GM12878 (cell line): ENCODE data around the gene CTSW. TPM values are rescaled to one million over a fixed set of nuclear protein-coding genes. Genes with fewer than 3 reads are reported as not detected.

ENCODE experiments used
- polyA plus RNA-seq, 11 experiments: library from polyadenylated mRNA; depleted of rRNA in 4 of 11; unstranded in 6 of 11; stranded (reverse) in 5 of 11; fragments of >200 nt; fragmentation: Nextera tagmentation in 4 of 11; fragmentation: Illumina TruSeq in 1 of 11; extraction: Ambion mirVana in 4 of 11; extraction: Trizol in 1 of 11; gene quantifications; 1 replicate in 1 of 11; 2 replicates in 10 of 11; pipeline versions ENCODE4 v1.2.1 to v1.2.3, GENCODE V29; 2011 to 2016; ENCODE audit warnings: inconsistent platforms in 2 of 11, missing spikeins in 2 of 11, low read depth in 1 of 11
- total RNA-seq, 4 experiments: library from RNA; depleted of rRNA in 3 of 4; stranded (reverse); fragments of >200 nt in 3 of 4; fragmentation: Illumina TruSeq in 1 of 4; extraction: Trizol in 1 of 4; gene quantifications; 2 replicates each; pipeline versions ENCODE4 v1.2.1 to v1.2.3, GENCODE V29; 2013 to 2021
- TF ChIP-seq, protein P1 (sequence below): IDR thresholded peaks from 2 replicates; pipeline ENCODE4 v1.6.1; 2012; ENCODE audit warnings: mild to moderate bottlenecking, low read depth, low read length
- TF ChIP-seq, protein P2 (sequence below): fragments of 450-650 bp; conservative IDR thresholded peaks from 2 replicates; pipeline ENCODE4 v1.6.1; 2017; ENCODE audit warnings: mild to moderate bottlenecking, moderate library complexity
- TF ChIP-seq, protein P3 (sequence below): IDR thresholded peaks from 2 replicates; pipeline ENCODE4 v1.6.1; 2011; ENCODE audit warnings: borderline replicate concordance, low read depth, mild to moderate bottlenecking, moderate library complexity, mixed read lengths, low read length; ENCODE audit not compliant: insufficient read depth; ENCODE audit errors: extremely low read length

CTSW gene
- total and polyA plus RNA-seq, 10 of the 15 experiments (the other 5 are each of a cell fraction or from before 2014, with no cell fraction given), result 0.53 to 12.0 (median 1.7) TPM

DNA sequence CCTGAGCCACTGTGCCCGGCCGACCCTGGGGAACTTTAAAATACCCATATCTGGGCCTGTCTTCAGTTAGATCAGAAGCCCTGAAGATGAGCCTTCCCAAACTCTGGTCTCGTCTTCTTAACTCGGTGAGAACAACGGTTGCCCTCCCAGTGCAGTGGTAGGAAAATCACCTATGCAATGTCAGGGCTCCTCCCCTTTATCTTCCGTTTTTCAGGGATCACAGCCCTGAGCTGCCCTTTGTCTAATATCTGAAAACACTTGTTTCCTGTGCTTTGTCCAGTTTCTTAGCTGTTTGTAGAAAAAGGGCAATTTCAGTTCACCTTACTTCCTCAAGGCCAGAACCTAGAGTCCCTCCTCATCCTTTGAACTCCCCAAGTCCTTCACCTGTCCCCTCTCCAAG, 49.0 kb downstream of the CTSW start (continued):
- TF ChIP-seq, protein P1, sequence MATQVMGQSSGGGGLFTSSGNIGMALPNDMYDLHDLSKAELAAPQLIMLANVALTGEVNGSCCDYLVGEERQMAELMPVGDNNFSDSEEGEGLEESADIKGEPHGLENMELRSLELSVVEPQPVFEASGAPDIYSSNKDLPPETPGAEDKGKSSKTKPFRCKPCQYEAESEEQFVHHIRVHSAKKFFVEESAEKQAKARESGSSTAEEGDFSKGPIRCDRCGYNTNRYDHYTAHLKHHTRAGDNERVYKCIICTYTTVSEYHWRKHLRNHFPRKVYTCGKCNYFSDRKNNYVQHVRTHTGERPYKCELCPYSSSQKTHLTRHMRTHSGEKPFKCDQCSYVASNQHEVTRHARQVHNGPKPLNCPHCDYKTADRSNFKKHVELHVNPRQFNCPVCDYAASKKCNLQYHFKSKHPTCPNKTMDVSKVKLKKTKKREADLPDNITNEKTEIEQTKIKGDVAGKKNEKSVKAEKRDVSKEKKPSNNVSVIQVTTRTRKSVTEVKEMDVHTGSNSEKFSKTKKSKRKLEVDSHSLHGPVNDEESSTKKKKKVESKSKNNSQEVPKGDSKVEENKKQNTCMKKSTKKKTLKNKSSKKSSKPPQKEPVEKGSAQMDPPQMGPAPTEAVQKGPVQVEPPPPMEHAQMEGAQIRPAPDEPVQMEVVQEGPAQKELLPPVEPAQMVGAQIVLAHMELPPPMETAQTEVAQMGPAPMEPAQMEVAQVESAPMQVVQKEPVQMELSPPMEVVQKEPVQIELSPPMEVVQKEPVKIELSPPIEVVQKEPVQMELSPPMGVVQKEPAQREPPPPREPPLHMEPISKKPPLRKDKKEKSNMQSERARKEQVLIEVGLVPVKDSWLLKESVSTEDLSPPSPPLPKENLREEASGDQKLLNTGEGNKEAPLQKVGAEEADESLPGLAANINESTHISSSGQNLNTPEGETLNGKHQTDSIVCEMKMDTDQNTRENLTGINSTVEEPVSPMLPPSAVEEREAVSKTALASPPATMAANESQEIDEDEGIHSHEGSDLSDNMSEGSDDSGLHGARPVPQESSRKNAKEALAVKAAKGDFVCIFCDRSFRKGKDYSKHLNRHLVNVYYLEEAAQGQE, result no peak
- TF ChIP-seq, protein P2, sequence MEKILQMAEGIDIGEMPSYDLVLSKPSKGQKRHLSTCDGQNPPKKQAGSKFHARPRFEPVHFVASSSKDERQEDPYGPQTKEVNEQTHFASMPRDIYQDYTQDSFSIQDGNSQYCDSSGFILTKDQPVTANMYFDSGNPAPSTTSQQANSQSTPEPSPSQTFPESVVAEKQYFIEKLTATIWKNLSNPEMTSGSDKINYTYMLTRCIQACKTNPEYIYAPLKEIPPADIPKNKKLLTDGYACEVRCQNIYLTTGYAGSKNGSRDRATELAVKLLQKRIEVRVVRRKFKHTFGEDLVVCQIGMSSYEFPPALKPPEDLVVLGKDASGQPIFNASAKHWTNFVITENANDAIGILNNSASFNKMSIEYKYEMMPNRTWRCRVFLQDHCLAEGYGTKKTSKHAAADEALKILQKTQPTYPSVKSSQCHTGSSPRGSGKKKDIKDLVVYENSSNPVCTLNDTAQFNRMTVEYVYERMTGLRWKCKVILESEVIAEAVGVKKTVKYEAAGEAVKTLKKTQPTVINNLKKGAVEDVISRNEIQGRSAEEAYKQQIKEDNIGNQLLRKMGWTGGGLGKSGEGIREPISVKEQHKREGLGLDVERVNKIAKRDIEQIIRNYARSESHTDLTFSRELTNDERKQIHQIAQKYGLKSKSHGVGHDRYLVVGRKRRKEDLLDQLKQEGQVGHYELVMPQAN, result no peak
- TF ChIP-seq, protein P3, sequence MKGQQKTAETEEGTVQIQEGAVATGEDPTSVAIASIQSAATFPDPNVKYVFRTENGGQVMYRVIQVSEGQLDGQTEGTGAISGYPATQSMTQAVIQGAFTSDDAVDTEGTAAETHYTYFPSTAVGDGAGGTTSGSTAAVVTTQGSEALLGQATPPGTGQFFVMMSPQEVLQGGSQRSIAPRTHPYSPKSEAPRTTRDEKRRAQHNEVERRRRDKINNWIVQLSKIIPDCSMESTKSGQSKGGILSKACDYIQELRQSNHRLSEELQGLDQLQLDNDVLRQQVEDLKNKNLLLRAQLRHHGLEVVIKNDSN, result no peak
